HG02938 (cell line): ENCODE data around the gene MEX3A.
"Not testable (repeated sequence)": the region's sequence is repeated elsewhere in the genome, so short reads cannot be mapped to it uniquely, and the experiment has no call there.

Experiments
- ATAC-seq: cut with Tn5 transposase; IDR thresholded peaks from one replicate; pipeline ENCODE4 v1.9.1; 2021; ENCODE audit warnings: mild to moderate bottlenecking, moderate library complexity; ENCODE audit not compliant: unreplicated experiment

The MEX3A gene

DNA sequence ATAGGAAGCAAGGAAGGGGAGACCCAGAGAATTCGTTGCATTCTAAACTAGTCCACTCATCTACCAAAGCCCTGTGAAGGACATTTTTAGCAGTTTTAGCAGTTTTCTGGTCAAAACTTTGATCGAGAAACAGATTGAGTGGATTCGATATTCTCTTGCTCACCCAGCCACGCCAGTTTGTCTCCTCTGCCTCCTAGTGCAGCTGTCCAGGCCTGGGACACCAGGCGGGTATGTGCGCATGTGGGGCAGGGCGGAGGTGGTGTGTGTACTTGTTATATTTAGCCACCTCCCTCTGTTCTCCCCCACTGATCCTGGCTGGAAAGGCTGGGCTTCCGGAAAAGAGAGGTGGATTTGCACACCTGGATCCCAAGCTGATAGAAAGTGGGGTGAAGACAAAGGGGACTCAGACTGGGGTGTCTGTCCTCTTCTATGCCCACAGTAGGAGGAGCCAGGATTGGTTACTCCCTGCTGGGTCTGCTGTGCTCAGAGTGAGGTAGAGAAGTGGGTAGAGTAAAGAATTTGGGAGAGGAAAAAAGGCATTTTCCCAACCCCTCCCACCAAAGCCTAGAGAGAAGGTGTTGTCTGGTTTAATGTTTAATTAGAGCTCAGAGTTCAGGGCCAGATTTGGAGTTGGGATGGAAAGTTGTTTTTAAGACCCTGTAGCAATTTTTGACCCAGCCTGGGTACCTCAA lies 36.1 kb upstream of the MEX3A start:
- ATAC-seq, result no peak

GRCh38 chr1:156117414-156118176 lies 35.3 kb upstream of the MEX3A start:
- ATAC-seq, result no peak

DNA sequence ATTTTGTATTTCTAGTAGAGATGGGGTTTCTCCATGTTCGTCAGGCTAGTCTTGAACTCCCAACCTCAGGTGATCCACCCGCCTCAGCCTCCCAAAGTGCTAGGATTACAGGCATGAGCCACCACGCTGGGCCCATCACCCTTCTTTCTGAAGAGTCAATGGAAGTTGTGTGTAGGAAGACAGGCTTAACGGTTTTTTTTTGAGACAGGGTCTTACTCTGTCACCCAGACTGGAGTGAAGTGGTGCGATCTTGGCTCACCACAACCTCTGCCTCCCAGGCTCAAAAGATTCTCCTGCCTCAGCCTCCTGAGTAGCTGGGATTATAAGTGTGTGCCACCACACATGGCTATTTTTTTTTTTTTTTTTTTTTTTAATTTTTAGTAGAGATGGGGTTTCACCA lies 34.5 kb upstream of the MEX3A start:
- ATAC-seq, result not testable (repeated sequence)

- ATAC-seq, result no peak
Measured at GRCh38 chr1:156115514-156116374, 33.5 kb upstream of the MEX3A start.

DNA sequence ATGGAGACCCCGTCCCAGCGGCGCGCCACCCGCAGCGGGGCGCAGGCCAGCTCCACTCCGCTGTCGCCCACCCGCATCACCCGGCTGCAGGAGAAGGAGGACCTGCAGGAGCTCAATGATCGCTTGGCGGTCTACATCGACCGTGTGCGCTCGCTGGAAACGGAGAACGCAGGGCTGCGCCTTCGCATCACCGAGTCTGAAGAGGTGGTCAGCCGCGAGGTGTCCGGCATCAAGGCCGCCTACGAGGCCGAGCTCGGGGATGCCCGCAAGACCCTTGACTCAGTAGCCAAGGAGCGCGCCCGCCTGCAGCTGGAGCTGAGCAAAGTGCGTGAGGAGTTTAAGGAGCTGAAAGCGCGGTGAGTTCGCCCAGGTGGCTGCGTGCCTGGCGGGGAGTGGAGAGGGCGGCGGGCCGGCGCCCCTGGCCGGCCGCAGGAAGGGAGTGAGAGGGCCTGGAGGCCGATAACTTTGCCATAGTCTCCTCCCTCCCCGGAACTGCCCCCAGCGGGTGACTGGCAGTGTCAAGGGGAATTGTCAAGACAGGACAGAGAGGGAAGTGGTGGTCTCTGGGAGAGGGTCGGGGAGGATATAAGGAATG lies 32.8 kb upstream of the MEX3A start:
- no peak for ATAC-seq

DNA sequence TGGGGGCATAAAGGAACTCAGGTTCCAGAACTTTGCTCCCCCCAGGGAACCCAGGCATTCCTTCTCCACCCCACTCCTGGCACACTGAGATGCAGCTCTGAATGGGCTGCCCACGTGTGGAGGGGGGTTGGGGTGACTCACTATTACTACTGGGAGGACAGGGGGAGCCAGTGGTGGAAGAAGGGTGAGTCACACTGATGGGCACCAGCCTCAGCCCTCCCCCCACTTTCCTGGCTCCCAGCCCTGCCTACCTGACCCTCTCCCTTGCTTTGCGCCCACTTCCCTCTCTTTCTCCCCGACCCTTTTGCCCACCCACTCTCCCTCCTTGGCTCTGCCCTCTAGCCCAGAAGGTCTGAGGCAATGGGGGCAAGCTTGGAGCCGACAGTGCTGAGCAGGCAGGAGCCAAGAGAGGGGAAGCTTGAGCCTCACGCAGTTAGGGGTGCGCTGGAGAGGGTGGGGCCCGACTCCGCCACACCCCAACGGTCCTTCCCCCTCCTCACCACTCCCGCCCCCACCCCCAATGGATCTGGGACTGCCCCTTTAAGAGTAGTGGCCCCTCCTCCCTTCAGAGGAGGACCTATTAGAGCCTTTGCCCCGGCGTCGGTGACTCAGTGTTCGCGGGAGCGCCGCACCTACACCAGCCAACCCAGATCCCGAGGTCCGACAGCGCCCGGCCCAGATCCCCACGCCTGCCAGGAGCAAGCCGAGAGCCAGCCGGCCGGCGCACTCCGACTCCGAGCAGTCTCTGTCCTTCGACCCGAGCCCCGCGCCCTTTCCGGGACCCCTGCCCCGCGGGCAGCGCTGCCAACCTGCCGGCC lies 32.0 kb upstream of the MEX3A start, which contains the start of gene LMNA:
TSS of gene LMNA (plus strand) at position 611 of the 818 bp plus-strand sequence. CDS start 208 bp downstream, outside the sequence.
- ATAC-seq, result peak; percentile 78

DNA sequence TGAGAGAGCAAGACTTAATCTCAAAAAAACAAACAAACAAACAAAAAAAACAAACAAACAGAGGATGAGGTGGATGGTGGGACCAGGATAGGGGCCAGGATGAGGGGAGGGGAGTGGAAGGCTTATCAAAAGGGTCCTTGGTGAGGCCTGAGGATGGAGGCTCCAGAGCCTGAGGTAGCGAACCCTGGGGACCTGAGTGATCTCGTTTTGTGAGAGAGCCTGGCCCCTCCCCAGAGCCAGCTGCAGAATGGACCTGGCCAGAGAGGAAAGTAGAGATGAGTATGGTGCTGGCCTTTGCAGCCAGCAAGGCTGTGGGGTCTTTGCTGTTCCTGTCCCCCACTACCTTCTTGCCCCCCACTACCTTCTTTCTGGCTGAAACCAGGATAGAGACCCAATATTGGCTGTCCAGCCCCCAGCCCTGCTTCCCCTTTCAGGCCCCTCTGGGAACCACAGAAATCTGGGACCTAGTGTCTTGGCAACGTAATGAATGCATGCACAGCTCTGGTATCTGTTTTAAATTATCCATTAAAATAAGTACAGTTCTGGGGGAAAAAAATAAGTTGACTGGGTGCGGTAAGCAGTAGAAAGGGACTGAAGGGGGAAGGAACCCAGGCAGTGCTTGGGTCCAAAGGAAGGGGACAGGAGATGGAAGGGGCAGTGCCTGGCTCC lies 31.2 kb upstream of the MEX3A start:
- ATAC-seq, result no peak

DNA sequence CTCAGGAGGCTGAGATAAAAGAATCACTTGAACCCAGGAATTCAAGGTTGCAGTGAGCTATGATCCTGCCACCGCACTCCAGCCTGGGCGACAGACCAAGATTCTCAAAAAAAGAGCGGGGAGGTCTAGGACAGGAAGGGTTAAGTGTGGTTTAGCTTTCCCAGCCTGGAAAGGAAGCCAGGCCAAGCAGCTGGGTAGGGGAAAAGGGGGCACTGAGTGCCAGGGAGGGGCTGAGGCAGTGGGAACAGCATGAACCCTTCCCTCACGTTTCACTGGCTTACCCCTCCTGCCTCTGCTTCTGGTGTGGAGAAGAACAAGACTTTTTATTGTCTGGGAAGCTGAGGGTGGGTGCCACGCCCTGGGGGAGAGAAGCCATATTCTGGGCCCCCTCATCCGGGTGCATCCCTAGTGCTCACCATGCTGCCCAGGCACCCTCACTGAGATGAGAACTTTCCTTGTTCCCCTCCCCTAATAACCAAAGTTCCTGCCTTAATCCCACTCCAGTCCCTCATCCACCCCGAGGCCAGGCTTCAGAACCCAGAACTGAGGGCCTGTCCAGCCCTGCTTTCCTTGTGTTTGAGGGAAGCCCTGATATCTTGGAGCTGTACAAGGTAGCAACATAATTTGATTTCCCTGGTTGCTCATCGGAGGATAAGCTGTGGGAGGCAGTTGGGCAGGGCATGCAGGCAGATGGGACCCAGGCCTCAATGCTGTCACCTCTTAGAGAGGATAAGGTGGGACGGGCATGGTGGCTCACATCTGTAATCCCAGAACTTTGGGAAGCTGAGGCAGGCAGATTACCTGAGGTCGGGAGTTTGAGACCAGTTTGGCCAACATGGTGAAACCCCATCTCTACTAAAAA lies 30.2 kb upstream of the MEX3A start:
- ATAC-seq, result no peak

DNA sequence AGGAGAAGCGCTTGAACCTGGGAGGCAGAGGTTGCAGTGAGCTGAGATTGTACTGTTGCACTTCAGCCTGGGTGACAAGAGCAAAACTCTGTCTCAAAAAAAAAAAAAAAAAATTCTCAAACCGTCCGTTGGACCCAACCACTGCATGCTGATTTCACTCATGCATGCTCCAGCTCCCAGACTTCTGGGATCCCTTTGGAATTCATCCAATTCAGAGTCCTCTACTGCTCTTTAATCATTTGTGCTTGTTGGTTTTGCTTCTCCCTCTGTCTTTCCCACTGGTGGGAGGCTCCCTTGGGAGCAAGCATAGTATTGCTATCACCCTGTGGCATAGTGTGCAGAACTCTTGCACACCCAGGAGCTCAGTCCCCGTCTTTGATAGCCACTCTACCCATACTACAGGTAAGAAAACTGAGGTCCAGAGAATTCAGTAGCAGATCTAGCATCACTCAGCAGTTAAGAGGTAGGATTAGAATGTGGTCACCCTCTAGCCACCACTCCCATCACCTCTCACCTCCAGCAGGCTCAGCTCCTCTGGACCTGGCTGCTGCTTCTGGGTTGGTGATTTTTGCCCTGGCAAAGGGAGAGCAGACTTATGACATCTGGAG lies 29.2 kb upstream of the MEX3A start:
- ATAC-seq, result no peak

GRCh38 chr1:156110252-156110651 lies 28.0 kb upstream of the MEX3A start:
- ATAC-seq, result no peak

GRCh38 chr1:156108664-156109241 lies 26.5 kb upstream of the MEX3A start:
- no peak for ATAC-seq

DNA sequence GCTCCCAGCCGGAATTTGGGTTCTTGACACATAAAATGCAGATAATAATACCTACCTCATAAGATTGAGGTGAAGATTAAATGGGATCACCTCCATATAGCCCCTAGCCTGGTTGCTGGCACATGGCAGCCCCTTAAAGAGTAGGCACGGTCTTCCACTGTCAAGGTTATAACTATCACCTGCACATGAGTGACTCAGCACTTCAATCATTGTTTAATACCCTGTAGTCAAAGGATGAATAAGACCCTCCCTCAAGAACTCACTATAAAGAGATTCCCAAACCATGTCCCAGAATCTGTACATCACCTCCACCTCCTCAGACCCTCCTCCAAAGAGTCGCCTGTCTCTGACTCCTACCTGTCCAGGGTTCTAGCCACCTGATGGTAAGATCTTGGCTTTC lies 25.8 kb upstream of the MEX3A start:
- no peak for ATAC-seq

GRCh38 chr1:156106624-156107488 lies 24.6 kb upstream of the MEX3A start:
- ATAC-seq, result no peak

DNA sequence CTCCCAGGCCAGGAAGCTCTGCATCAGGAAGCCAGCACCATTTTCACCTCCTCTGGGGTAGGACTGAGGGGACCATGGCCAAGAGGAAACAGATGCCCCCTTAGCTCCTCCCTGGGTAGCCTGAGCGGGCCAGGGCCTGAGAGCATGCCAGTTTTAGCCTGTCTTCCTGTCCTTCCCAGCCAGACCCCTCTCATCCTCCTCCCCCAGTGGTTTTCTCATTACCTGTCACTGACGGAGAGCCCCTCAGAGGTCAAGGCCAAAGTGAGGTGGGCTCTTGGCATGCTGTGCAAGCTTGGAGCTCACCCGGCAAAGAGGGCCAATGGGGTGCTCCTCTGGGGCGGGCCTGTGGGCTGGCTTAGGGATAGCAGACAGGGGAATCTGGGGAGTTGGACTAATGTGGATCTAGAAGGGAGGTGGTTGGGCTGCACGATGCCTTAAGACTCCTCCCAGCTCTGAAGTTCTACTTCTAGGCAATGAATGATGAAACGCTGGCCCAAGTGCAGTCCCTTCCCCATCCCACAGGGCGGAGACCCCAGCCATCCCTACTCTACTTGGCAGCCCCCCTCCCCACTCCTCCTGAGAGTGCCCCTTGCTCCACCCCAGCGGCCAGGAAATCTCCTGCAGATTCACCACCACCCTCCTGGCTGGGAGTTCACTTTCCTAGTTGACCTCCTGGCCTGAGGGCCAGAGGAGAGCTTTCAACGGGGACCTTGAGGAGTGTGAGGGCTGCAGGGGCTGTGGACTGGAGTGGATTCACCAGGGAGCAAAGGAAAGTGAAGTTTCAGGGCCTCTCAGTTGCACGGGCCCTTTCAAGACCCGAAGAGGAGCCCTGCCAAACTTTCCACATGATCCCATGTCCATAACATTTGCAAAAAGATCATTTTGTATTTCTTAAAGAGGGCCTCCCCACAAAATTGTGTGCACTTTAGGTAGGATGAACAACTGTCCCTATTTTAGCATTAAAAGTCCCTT lies 22.9 kb upstream of the MEX3A start:
- ATAC-seq, result no peak

DNA sequence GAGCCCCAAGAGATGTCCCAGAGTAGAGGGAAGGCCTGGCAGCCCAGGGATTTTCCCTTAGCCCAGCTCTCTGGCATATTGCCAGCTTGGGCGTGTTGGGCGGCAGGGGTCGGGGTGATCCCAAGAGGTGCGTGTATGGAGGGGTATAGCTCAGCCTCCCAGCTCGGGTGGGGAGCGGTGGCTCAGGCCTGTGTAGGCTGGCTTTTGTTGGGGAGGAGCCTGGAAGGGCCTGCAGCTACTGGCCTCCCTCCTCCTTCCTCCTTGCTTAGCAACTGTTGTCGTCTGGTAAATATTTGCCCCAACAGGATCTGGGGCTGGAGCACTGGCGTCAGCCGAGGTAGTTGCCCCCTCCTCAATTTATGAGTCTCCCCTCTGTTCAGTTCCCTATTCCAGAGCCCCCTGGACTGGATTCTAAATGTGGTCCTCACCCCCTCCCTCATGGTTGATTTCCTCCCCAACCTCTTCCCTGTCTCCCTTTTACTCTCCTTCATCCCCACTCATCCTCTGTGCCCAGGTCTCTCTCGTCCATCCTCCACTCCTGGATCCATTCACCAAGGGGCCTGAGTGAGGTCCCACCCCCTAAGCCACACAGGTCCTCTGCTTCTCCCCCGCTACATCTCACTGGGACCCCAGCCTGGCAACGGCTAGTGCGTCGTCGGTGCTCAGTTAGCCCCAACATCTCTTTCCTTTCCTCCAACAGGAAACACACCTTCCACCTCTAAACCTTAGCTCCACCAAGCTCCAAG lies 22.0 kb upstream of the MEX3A start:
- ATAC-seq, result no peak
